Measurements from ENCODE around the gene CYP4F2. TPM values are rescaled to one million over a fixed set of nuclear protein-coding genes. Genes with fewer than 3 reads are reported as not detected.
"Not testable (repeated sequence)": the region's sequence is repeated elsewhere in the genome, so short reads cannot be mapped to it uniquely, and the experiment has no call there.

Gene CYP4F2
- total and polyA plus RNA-seq, 2 donors (not counting 3 experiments of a cell fraction or from before 2014, with no cell fraction given) = not detected

DNA sequence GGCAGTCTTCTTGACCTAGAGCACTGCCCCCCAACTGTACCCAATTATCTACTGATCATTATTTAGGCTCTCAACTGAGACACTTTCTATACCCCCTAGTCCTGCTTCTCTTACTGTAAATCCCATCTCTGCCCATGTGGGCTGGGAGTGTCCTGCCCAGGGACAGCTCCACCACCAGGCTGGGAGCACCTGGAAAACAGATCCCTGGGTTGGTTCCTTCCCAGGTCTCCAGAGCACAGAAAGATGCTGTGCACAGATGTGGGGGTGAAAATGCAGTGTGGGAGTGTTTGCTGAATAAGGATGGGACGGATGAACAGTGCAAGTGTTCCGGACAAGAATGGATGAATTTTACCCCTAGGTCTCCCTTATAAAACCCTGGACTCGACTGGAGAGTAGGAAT lies 12.7 kb downstream of the CYP4F2 start:
- no TSS peak for BruUV-seq (replicated peaks)
- intact Hi-C loops (cut with micrococcal nuclease) (no loop called here), dilution Hi-C loops (cut with MboI; ENCODE audit: extremely low pct_ligation_motif_present, low sequenced_read_pairs) (no loop called here)
- Histone ChIP-seq H2AFZ (ENCODE audit: low read depth, low read length) (no peak overlapping the region), H3K27me3 (ENCODE audit: control insufficient read depth in 2 of 2, insufficient read depth in 2 of 2, low read length in 2 of 2) (no peaks in the 10 kb centered on the region), H3K9me3 (replicated peaks; ENCODE audit: control insufficient read depth, insufficient read depth, low read length) (no peaks in the 10 kb centered on the region), H3K9me1 (replicated peaks; ENCODE audit: control insufficient read depth, extremely low read depth, insufficient read depth, low read length) (no peaks in the 10 kb centered on the region), H3K36me3 (ENCODE audit: control insufficient read depth in 2 of 2, extremely low read depth in 1 of 2, insufficient read depth in 2 of 2, low read length in 2 of 2) (no peaks in the 10 kb centered on the region), H4K20me1 (replicated peaks; ENCODE audit: control insufficient read depth, extremely low read depth, insufficient read depth, low read length) (no peaks in the 10 kb centered on the region), H3K4me3 (replicated peaks in 1 of 3; ENCODE audit: insufficient read depth in 1 of 3, low read depth in 1 of 3, low read length in 3 of 3) (no peak overlapping the region), H3K4me1 (ENCODE audit: control insufficient read depth, extremely low read depth, insufficient read depth, low read length) (no peaks in the 10 kb centered on the region), H3K79me2 (ENCODE audit: control insufficient read depth, insufficient read depth, low read length) (no peaks in the 10 kb centered on the region), H3K9ac (replicated peaks; ENCODE audit: extremely low read depth, insufficient read depth, low read length) (no peak overlapping the region), H3K27ac (ENCODE audit: insufficient read depth, low read depth, low read length) (no peak overlapping the region), H3K4me2 (ENCODE audit: insufficient read depth, low read length) (no peak overlapping the region)
- no peak for TF ChIP-seq EZH2 (IDR thresholded peaks at IDR 0.05; ENCODE audit: borderline replicate concordance, low read depth, low read length, severe bottlenecking)
- TF ChIP-seq FOS (IDR thresholded peaks at IDR 0.05; ENCODE audit: borderline replicate concordance, insufficient read depth, low read length) = no peak
- TF ChIP-seq JUN (IDR thresholded peaks at IDR 0.05; ENCODE audit: borderline replicate concordance, insufficient read depth, insufficient read length, low read depth) = no peak
- POLR2A ChIA-PET = no interaction called here
- CTCF ChIA-PET = no interaction called here
- FAIRE-seq (no peak), DNase-seq (ENCODE audit: low read depth, low spot score) (no peak)

GRCh38 chr19:15883329-15883728 lies 14.5 kb downstream of the CYP4F2 start:
- H3K27ac ChIP-seq (ENCODE audit: insufficient read depth, low read depth, low read length); BruUV-seq (replicated peaks); H3K9ac ChIP-seq (replicated peaks; ENCODE audit: extremely low read depth, insufficient read depth, low read length); H3K9me3 ChIP-seq (replicated peaks; ENCODE audit: control insufficient read depth, insufficient read depth, low read length); H4K20me1 ChIP-seq (replicated peaks; ENCODE audit: control insufficient read depth, extremely low read depth, insufficient read depth, low read length); H2AFZ ChIP-seq (ENCODE audit: low read depth, low read length); H3K27me3 ChIP-seq (ENCODE audit: control insufficient read depth in 2 of 2, insufficient read depth in 2 of 2, low read length in 2 of 2); H3K4me2 ChIP-seq (ENCODE audit: insufficient read depth, low read length); H3K4me1 ChIP-seq (ENCODE audit: control insufficient read depth, extremely low read depth, insufficient read depth, low read length); intact Hi-C loops (cut with micrococcal nuclease); H3K4me3 ChIP-seq (replicated peaks in 1 of 3; ENCODE audit: insufficient read depth in 1 of 3, low read depth in 1 of 3, low read length in 3 of 3); FAIRE-seq; dilution Hi-C loops (cut with MboI; ENCODE audit: extremely low pct_ligation_motif_present, low sequenced_read_pairs); H3K36me3 ChIP-seq (ENCODE audit: control insufficient read depth in 2 of 2, extremely low read depth in 1 of 2, insufficient read depth in 2 of 2, low read length in 2 of 2); POLR2A ChIA-PET; H3K79me2 ChIP-seq (ENCODE audit: control insufficient read depth, insufficient read depth, low read length); DNase-seq (ENCODE audit: low read depth, low spot score); H3K9me1 ChIP-seq (replicated peaks; ENCODE audit: control insufficient read depth, extremely low read depth, insufficient read depth, low read length): not testable (repeated sequence)
- CTCF ChIA-PET = interaction anchor here (1.4 kb wide), 1 partner anchor 12 kb away, joined by 3 read pairs; no protein-coding TSS in a partner anchor

Measured in endothelial cell of umbilical vein (primary cell).